ENCODE data around the gene TMEM181. TPM values are rescaled to one million over a fixed set of nuclear protein-coding genes. Genes with fewer than 3 reads are reported as not detected.
A peak's percentile ranks its signal among the peaks of the same experiment; 100 is the strongest.

TMEM181 gene
- total RNA-seq, 2 donors from 2014 or later: 13.9 to 14.4 TPM

GRCh38 chr6:158620963-158621693, 61.2 kb downstream of the TMEM181 start:
- Histone ChIP-seq H3K27me3 (no peaks in the 10 kb centered on the region), H3K9me3 (no peaks in the 10 kb centered on the region), H3K4me3 (no peak overlapping the region), H3K36me3 (peaks cover 12% of the 10 kb centered on the region), H3K27ac (peak overlapping the region; percentile 35 to 55), H3K4me1 (peaks cover 0 to 17% of the 10 kb centered on the region in 2 donors)
- TF ChIP-seq CTCF (IDR thresholded peaks at IDR 0.05): no peak
- no peak for DNase-seq (ENCODE audit: low spot score)

- Histone ChIP-seq H3K36me3 (peaks cover 18% of the 10 kb centered on the region), H3K27ac (peak overlapping the region in 1 of 2 donors; percentile 35), H3K27me3 (no peaks in the 10 kb centered on the region), H3K4me1 (peaks cover 0 to 22% of the 10 kb centered on the region in 2 donors), H3K9me3 (no peaks in the 10 kb centered on the region), H3K4me3 (no peak overlapping the region)
- TF ChIP-seq CTCF (IDR thresholded peaks at IDR 0.05): no peak
- peak; percentile 55 for DNase-seq (ENCODE audit: low spot score)
Observed at GRCh38 chr6:158621694-158622544, 62.0 kb downstream of the TMEM181 start.

GRCh38 chr6:158622545-158623190, 62.8 kb downstream of the TMEM181 start:
- H3K27ac ChIP-seq: no peak overlapping the region
- no peaks in the 10 kb centered on the region for H3K9me3 ChIP-seq
- H3K36me3 ChIP-seq: peaks cover 18% of the 10 kb centered on the region
- no peaks in the 10 kb centered on the region for H3K27me3 ChIP-seq
- no peak for DNase-seq (ENCODE audit: low spot score)
- H3K4me1 ChIP-seq: peaks cover 0 to 27% of the 10 kb centered on the region in 2 donors
- no peak for TF ChIP-seq CTCF (IDR thresholded peaks at IDR 0.05)
- no peak overlapping the region for H3K4me3 ChIP-seq

- H3K36me3 ChIP-seq: peaks cover 18% of the 10 kb centered on the region
- H3K27ac ChIP-seq: no peak overlapping the region
- H3K4me3 ChIP-seq: no peak overlapping the region
- no peaks in the 10 kb centered on the region for H3K9me3 ChIP-seq
- TF ChIP-seq CTCF (IDR thresholded peaks at IDR 0.05): no peak
- H3K4me1 ChIP-seq: peaks cover 0 to 39% of the 10 kb centered on the region in 2 donors
- no peak for DNase-seq (ENCODE audit: low spot score)
- no peaks in the 10 kb centered on the region for H3K27me3 ChIP-seq
Observed at GRCh38 chr6:158624684-158625682, 65.1 kb downstream of the TMEM181 start.

- TF ChIP-seq CTCF (IDR thresholded peaks at IDR 0.05): no peak
- Histone ChIP-seq H3K9me3 (no peaks in the 10 kb centered on the region), H3K4me3 (no peak overlapping the region), H3K36me3 (peaks cover 14% of the 10 kb centered on the region), H3K27ac (peak overlapping the region in 1 of 2 donors; percentile 64), H3K4me1 (peaks cover 0 to 35% of the 10 kb centered on the region in 2 donors), H3K27me3 (no peaks in the 10 kb centered on the region)
- DNase-seq (ENCODE audit: low spot score): no peak
Observed at GRCh38 chr6:158625881-158626305, 66.0 kb downstream of the TMEM181 start.
